Stomach (tissue), 4 donors: Measurements from ENCODE around the gene ESYT3.

Experiments used
- CTCF ChIP-seq, 7 experiments: fragments of 450-650 bp in 4 of 7; fragments of 200-600 bp in 3 of 7; sonication (generic) in 3 of 7; IDR thresholded peaks; one replicate each; pipeline ENCODE4 v1.5.1; 2016 to 2019; ENCODE audit warnings: antibody characterized with exemption in 7 of 7, control low read depth in 2 of 7, mild to moderate bottlenecking in 1 of 7
- POLR2A ChIP-seq, 4 donors: fragments of 450-650 bp; IDR thresholded peaks; one replicate each; pipeline ENCODE4 v1.6.1; 2016; ENCODE audit warnings: antibody characterized with exemption in 4 of 4, control low read depth in 2 of 4, mild to moderate bottlenecking in 1 of 4, moderate library complexity in 1 of 4
- POLR2AphosphoS5 ChIP-seq, 3 donors: sonication (generic); formaldehyde crosslinking; IDR thresholded peaks; one replicate each; pipeline ENCODE4 v1.6.1; 2016; ENCODE audit warnings: antibody characterized with exemption in 3 of 3

- TF ChIP-seq CTCF (IDR thresholded peaks at IDR 0.05) (no peak), POLR2A (IDR thresholded peaks at IDR 0.05) (no peak), POLR2AphosphoS5 (IDR thresholded peaks at IDR 0.05) (no peak)
These were observed 30.3 kb upstream of the ESYT3 start for GRCh38 chr3:138404121-138404520.
